ENCODE measurements around the gene CRTAC1. TPM values are rescaled to one million over a fixed set of nuclear protein-coding genes. Genes with fewer than 3 reads are reported as not detected.

Gene CRTAC1
- total RNA-seq, 1 experiment from 2014 or later, result 1.2 TPM

DNA sequence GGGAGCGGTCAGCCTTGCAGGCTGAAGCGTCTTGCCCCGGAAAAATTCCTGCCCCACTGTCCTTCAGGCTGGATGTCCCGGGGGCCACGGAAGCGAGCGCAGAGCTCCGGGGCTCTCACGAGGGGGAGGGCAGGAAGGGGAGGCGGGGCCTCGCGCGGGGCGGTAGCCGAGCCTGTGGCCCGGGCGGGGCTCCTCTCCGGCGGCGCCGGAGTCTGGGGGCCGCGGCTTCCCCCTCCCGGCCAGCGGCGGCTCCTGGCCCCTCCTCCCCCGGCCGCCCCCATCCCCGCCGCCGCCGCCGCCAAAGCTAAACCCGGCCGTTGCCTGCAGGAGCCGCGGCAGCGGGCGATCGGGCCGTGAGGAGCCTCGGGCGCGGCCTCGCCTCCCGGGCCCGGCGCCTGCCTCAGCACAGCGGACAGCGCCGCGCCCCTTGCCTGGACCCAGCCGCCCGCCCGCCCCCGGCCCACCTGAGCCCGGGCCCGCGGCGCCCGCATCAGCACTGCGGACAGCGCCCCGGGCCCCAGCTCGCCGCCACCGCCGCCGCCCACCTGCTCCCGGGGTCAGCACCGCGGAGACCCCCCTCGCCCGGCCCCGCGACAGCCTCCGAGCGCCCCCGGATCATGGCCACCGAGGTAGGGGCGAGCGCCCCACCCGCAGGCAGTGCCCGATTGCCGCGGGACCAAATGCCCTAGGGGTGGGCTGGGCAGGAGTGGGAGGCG lies 180.6 kb downstream of the CRTAC1 start, which contains the start of gene GOLGA7B (continued):
- TF ChIP-seq, protein P1, sequence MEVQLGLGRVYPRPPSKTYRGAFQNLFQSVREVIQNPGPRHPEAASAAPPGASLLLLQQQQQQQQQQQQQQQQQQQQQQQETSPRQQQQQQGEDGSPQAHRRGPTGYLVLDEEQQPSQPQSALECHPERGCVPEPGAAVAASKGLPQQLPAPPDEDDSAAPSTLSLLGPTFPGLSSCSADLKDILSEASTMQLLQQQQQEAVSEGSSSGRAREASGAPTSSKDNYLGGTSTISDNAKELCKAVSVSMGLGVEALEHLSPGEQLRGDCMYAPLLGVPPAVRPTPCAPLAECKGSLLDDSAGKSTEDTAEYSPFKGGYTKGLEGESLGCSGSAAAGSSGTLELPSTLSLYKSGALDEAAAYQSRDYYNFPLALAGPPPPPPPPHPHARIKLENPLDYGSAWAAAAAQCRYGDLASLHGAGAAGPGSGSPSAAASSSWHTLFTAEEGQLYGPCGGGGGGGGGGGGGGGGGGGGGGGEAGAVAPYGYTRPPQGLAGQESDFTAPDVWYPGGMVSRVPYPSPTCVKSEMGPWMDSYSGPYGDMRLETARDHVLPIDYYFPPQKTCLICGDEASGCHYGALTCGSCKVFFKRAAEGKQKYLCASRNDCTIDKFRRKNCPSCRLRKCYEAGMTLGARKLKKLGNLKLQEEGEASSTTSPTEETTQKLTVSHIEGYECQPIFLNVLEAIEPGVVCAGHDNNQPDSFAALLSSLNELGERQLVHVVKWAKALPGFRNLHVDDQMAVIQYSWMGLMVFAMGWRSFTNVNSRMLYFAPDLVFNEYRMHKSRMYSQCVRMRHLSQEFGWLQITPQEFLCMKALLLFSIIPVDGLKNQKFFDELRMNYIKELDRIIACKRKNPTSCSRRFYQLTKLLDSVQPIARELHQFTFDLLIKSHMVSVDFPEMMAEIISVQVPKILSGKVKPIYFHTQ (CRISPR knock-in tag; IDR thresholded peaks at IDR 0.05), result no peak
- TF ChIP-seq, protein P2, sequence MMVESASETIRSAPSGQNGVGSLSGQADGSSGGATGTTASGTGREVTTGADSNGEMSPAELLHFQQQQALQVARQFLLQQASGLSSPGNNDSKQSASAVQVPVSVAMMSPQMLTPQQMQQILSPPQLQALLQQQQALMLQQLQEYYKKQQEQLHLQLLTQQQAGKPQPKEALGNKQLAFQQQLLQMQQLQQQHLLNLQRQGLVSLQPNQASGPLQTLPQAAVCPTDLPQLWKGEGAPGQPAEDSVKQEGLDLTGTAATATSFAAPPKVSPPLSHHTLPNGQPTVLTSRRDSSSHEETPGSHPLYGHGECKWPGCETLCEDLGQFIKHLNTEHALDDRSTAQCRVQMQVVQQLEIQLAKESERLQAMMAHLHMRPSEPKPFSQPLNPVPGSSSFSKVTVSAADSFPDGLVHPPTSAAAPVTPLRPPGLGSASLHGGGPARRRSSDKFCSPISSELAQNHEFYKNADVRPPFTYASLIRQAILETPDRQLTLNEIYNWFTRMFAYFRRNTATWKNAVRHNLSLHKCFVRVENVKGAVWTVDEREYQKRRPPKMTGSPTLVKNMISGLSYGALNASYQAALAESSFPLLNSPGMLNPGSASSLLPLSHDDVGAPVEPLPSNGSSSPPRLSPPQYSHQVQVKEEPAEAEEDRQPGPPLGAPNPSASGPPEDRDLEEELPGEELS (CRISPR knock-in tag; IDR thresholded peaks at IDR 0.05), result peak; percentile 72
- TF ChIP-seq NR1H2 (CRISPR knock-in tag; IDR thresholded peaks at IDR 0.05) (no peak), KAT7 (CRISPR knock-in tag; IDR thresholded peaks at IDR 0.05; ENCODE audit: borderline replicate concordance) (no peak), IRF2 (CRISPR knock-in tag; IDR thresholded peaks at IDR 0.05; ENCODE audit: borderline replicate concordance, low read depth) (no peak), ELF4 (CRISPR knock-in tag; IDR thresholded peaks at IDR 0.05; ENCODE audit: low read depth) (no peak)
- TF ChIP-seq, protein P3, sequence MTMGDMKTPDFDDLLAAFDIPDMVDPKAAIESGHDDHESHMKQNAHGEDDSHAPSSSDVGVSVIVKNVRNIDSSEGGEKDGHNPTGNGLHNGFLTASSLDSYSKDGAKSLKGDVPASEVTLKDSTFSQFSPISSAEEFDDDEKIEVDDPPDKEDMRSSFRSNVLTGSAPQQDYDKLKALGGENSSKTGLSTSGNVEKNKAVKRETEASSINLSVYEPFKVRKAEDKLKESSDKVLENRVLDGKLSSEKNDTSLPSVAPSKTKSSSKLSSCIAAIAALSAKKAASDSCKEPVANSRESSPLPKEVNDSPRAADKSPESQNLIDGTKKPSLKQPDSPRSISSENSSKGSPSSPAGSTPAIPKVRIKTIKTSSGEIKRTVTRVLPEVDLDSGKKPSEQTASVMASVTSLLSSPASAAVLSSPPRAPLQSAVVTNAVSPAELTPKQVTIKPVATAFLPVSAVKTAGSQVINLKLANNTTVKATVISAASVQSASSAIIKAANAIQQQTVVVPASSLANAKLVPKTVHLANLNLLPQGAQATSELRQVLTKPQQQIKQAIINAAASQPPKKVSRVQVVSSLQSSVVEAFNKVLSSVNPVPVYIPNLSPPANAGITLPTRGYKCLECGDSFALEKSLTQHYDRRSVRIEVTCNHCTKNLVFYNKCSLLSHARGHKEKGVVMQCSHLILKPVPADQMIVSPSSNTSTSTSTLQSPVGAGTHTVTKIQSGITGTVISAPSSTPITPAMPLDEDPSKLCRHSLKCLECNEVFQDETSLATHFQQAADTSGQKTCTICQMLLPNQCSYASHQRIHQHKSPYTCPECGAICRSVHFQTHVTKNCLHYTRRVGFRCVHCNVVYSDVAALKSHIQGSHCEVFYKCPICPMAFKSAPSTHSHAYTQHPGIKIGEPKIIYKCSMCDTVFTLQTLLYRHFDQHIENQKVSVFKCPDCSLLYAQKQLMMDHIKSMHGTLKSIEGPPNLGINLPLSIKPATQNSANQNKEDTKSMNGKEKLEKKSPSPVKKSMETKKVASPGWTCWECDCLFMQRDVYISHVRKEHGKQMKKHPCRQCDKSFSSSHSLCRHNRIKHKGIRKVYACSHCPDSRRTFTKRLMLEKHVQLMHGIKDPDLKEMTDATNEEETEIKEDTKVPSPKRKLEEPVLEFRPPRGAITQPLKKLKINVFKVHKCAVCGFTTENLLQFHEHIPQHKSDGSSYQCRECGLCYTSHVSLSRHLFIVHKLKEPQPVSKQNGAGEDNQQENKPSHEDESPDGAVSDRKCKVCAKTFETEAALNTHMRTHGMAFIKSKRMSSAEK (CRISPR knock-in tag; IDR thresholded peaks at IDR 0.05; ENCODE audit: borderline replicate concordance), result no peak
- TF ChIP-seq, protein P4, sequence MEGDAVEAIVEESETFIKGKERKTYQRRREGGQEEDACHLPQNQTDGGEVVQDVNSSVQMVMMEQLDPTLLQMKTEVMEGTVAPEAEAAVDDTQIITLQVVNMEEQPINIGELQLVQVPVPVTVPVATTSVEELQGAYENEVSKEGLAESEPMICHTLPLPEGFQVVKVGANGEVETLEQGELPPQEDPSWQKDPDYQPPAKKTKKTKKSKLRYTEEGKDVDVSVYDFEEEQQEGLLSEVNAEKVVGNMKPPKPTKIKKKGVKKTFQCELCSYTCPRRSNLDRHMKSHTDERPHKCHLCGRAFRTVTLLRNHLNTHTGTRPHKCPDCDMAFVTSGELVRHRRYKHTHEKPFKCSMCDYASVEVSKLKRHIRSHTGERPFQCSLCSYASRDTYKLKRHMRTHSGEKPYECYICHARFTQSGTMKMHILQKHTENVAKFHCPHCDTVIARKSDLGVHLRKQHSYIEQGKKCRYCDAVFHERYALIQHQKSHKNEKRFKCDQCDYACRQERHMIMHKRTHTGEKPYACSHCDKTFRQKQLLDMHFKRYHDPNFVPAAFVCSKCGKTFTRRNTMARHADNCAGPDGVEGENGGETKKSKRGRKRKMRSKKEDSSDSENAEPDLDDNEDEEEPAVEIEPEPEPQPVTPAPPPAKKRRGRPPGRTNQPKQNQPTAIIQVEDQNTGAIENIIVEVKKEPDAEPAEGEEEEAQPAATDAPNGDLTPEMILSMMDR (IDR thresholded peaks at IDR 0.05), result no peak
- TF ChIP-seq, protein P5, sequence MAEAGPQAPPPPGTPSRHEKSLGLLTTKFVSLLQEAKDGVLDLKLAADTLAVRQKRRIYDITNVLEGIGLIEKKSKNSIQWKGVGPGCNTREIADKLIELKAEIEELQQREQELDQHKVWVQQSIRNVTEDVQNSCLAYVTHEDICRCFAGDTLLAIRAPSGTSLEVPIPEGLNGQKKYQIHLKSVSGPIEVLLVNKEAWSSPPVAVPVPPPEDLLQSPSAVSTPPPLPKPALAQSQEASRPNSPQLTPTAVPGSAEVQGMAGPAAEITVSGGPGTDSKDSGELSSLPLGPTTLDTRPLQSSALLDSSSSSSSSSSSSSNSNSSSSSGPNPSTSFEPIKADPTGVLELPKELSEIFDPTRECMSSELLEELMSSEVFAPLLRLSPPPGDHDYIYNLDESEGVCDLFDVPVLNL (CRISPR knock-in tag; IDR thresholded peaks at IDR 0.05; ENCODE audit: borderline replicate concordance, low read depth), result peak; percentile 46; the same call in 1 of the 2 replicates
- TF ChIP-seq, protein P6, sequence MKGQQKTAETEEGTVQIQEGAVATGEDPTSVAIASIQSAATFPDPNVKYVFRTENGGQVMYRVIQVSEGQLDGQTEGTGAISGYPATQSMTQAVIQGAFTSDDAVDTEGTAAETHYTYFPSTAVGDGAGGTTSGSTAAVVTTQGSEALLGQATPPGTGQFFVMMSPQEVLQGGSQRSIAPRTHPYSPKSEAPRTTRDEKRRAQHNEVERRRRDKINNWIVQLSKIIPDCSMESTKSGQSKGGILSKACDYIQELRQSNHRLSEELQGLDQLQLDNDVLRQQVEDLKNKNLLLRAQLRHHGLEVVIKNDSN (CRISPR knock-in tag; IDR thresholded peaks at IDR 0.05), result no peak

Data from WTC11 (cell line).